GF-D8 (cell line): ENCODE data around the gene PTPRN2.

Source experiments
- DNase-seq: peaks from one replicate; lab custom pipeline; 2025; lab: John Stamatoyannopoulos, UW

PTPRN2 gene

GRCh38 chr7:157693071-157693520 lies 894.5 kb downstream of the PTPRN2 start:
- DNase-seq = no peak

- no peak for DNase-seq
These were observed 895.1 kb downstream of the PTPRN2 start for GRCh38 chr7:157692460-157693011.

GRCh38 chr7:157691586-157692459 lies 895.8 kb downstream of the PTPRN2 start:
- no peak for DNase-seq

GRCh38 chr7:157690833-157691585 lies 896.6 kb downstream of the PTPRN2 start:
- no peak for DNase-seq

- no peak for DNase-seq
These were observed 897.4 kb downstream of the PTPRN2 start for GRCh38 chr7:157690058-157690832.

GRCh38 chr7:157689269-157690057 lies 898.2 kb downstream of the PTPRN2 start:
- no peak for DNase-seq

- DNase-seq = no peak
These were observed 898.9 kb downstream of the PTPRN2 start for GRCh38 chr7:157688533-157689268.

- no peak for DNase-seq
These were observed 899.6 kb downstream of the PTPRN2 start for GRCh38 chr7:157687845-157688532.

GRCh38 chr7:157687158-157687557 lies 900.5 kb downstream of the PTPRN2 start:
- DNase-seq = no peak

- no peak for DNase-seq
These were observed 901.2 kb downstream of the PTPRN2 start for GRCh38 chr7:157686285-157686894.

- DNase-seq = no peak
These were observed 902.0 kb downstream of the PTPRN2 start for GRCh38 chr7:157685430-157686284.

GRCh38 chr7:157684909-157685429 lies 902.7 kb downstream of the PTPRN2 start:
- no peak for DNase-seq

GRCh38 chr7:157684157-157684908 lies 903.3 kb downstream of the PTPRN2 start:
- no peak for DNase-seq

- no peak for DNase-seq
These were observed 903.9 kb downstream of the PTPRN2 start for GRCh38 chr7:157683747-157684156.

- DNase-seq = no peak
These were observed 904.5 kb downstream of the PTPRN2 start for GRCh38 chr7:157682946-157683746.
